GM13976 (cell line): ENCODE results near the gene B3GNT2.

ENCODE experiments used
- DNase-seq: peaks from one replicate; pipeline ENCODE4 v3.0.0; 2012; ENCODE audit warnings: low spot score
- in situ Hi-C: fragments of 300-500 bp; cut with MboI; formaldehyde crosslinking; loops from one replicate; pipeline ENCODE4 v1.12.0; 2022; ENCODE audit warnings: low sequenced_read_pairs, mixed read lengths, inconsistent platforms; ENCODE audit not compliant: unreplicated experiment
- TF ChIP-seq, protein P1 (sequence below): IDR thresholded peaks from 2 replicates; pipeline ENCODE4 v1.5.1; 2012; ENCODE audit warnings: borderline replicate concordance, mild to moderate bottlenecking; ENCODE audit not compliant: insufficient read depth; ENCODE audit errors: extremely low read depth, missing control alignments, control extremely low read depth

The B3GNT2 gene

DNA sequence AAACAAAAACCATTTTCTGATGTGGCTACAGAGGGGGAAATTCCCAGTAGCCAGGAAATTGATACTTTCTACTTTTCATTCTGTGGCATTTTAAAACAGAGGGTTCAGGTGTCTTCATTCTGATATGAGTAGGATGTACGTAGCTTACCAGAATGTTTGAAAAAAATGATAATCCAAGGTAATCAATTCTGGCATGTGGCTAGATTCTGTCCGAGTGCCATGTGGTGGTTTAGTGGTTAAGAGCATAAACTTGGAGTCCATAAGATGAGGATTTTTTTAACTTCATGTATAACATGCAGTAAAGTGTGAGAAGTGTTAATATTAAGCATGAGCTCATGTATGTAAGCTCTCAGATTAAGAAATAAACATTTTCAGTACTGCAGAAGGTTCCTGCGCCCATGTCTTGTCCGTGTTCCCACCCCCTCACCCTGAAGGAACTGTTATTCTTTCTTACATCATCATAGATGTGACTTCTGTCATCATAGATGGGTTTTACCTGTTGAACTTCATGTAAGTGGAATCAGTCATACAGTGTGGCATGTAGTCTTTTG, 4.5 kb downstream of the B3GNT2 start:
- DNase-seq: no peak
- TF ChIP-seq, protein P1, sequence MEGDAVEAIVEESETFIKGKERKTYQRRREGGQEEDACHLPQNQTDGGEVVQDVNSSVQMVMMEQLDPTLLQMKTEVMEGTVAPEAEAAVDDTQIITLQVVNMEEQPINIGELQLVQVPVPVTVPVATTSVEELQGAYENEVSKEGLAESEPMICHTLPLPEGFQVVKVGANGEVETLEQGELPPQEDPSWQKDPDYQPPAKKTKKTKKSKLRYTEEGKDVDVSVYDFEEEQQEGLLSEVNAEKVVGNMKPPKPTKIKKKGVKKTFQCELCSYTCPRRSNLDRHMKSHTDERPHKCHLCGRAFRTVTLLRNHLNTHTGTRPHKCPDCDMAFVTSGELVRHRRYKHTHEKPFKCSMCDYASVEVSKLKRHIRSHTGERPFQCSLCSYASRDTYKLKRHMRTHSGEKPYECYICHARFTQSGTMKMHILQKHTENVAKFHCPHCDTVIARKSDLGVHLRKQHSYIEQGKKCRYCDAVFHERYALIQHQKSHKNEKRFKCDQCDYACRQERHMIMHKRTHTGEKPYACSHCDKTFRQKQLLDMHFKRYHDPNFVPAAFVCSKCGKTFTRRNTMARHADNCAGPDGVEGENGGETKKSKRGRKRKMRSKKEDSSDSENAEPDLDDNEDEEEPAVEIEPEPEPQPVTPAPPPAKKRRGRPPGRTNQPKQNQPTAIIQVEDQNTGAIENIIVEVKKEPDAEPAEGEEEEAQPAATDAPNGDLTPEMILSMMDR: no peak
- in situ Hi-C loops: no loop called here

DNA sequence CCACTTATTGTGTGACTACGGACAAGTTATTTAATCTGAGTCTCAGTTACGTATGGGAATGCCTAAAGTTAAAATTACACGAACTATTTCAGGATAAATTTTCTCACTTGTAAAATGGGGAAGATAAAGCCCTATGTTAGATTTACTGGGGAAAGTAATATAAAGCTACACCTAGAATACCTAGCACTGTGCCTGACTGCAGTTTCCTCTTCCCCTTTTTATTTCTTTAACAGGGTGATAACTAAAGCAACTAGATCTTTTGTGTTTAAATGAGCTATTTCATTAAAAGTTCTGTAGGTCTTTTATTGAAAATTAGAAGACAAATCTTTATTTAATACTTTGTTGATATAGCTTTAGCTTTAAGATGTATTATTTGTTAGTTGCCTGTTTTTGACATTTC, 5.0 kb downstream of the B3GNT2 start:
- in situ Hi-C loops: no loop called here
- no peak for DNase-seq
- TF ChIP-seq, protein P1: no peak

DNA sequence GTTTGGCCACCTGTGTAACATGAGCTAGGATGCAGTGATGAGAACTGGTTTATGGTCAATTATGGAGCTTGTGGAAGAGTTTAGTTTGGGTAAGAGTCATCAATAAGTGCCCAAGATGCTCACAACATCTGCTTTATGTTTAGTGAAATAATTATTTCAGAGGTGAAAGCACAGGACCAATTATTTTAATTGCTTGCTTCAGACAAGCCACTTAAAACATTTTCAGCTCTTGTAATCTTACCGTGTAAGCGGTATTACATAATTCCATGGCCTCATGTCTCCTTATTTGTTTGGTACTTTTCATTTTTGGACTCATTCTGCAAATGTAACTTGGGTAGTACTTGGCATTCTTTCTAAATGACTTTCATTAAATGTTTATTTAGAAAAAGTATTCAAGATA, 5.4 kb downstream of the B3GNT2 start:
- TF ChIP-seq, protein P1: no peak
- in situ Hi-C loops: no loop called here
- DNase-seq: no peak

DNA sequence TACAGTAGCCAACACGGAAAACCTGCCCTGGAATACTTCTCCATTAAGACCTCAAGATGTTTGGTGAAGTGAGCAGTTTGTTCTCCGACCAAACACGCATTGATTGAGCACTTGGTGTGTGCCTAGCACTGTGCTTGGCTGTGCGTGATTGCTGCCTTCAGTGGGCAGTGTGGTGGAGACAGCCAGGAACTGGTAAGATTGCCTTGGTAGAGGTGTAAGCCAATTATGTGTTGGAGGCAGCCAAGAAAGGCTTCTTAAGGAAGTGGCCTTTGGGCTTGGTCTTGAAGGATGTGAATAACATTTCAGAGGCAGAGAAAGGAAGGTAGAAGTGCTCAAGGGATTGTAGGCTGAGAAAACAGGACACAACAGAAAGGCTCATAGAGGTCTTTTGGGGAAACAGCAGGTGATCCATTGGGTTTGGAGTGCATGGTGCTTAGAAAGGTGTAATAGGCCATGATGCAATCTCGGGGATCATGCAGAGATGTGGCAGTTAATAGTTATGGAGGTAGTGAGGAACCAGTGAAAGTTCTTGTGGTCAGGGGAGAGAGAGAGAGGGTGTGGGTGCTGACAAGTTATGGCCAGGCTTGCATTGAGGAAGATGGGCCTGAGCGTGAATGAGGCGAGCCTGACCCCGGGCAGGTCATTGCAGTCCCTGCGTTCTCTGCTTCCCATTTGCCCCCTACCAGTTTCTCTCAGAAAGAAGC, 6.3 kb downstream of the B3GNT2 start:
- peak; percentile 56 for DNase-seq
- TF ChIP-seq, protein P1: no peak
- in situ Hi-C loops: no loop called here

DNA sequence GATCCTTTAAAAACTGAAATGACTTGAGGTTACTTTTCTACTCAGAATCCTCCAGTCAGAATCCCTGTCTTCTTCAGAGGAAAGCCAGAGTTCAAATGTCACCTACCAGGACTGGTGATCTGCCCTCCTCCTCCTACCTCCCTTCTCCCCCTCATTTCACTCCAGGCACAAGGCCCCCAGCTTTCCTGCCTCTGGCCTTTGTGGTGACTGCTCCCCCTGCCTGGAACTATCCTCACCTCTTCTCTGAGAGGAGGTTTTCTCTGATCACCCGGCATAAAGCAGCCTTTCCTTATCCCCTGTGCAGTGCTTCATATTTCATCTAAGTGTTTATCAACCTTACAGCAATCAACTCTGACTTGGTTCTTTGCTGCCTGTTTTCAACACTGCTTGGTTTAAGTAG, 6.8 kb downstream of the B3GNT2 start:
- DNase-seq: no peak
- in situ Hi-C loops: no loop called here
- TF ChIP-seq, protein P1: no peak

DNA sequence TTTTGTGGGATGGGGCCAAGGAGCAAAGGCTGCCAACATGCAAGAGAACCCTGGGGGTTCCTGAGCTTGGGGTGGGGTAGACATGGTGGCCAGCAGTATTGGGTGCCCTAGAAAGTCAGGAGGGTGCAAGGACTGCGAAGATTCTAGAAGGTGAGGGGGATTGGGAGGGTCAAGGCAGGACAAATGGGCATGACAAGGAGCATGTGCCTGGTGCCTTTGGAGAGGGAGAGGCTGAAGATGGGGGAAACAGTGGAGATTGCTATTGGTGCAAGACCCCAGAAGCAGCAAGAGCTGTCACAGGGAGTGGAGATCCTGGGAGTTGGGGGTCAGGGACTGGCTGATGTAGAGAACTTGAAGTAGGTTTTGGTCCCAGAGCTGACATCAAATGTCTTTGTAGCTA, 7.5 kb downstream of the B3GNT2 start:
- in situ Hi-C loops: no loop called here
- DNase-seq: no peak
- TF ChIP-seq, protein P1: no peak
